Sigmoid colon (tissue), 7 donors: Measurements from ENCODE around the gene PSMC3. TPM values are rescaled to one million over a fixed set of nuclear protein-coding genes. Genes with fewer than 3 reads are reported as not detected.

Experiments
- DNase-seq: peaks from one replicate; pipeline ENCODE4 v3.0.0-alpha.2; 2019
- H3K27ac ChIP-seq, 4 donors: fragments of 200-600 bp; sonication (generic); one replicate each; pipeline ENCODE4 v1.5.1; 2016 to 2019; ENCODE audit warnings: mild to moderate bottlenecking in 1 of 4
- H3K27me3 ChIP-seq, 3 donors: fragments of 200-600 bp; sonication (generic); one replicate each; pipeline ENCODE4 v1.5.1; 2019; ENCODE audit warnings: mild to moderate bottlenecking in 1 of 3
- H3K36me3 ChIP-seq, 4 donors: fragments of 200-600 bp; sonication (generic); one replicate each; pipeline ENCODE4 v1.5.1; 2016 to 2019
- H3K4me1 ChIP-seq, 4 donors: fragments of 200-600 bp; sonication (generic); one replicate each; pipeline ENCODE4 v1.5.1; 2017 to 2019
- H3K4me3 ChIP-seq, 4 donors: fragments of 200-600 bp; sonication (generic); one replicate each; pipeline ENCODE4 v1.5.1; 2017 to 2019; ENCODE audit warnings: mild to moderate bottlenecking in 2 of 4, moderate library complexity in 1 of 4
- H3K9me3 ChIP-seq, 4 donors: fragments of 200-600 bp in 3 of 4; sonication (generic) in 3 of 4; one replicate each; pipeline versions ENCODE4 v1.5.1 to v1.6.1; 2013 to 2019
- EP300 ChIP-seq, 4 donors: sonication (generic); formaldehyde crosslinking; IDR thresholded peaks; one replicate each; pipeline ENCODE4 v1.6.1; 2017; ENCODE audit warnings: antibody characterized with exemption in 4 of 4
- POLR2A ChIP-seq, 2 donors: fragments of 450-650 bp; IDR thresholded peaks; one replicate each; pipeline ENCODE4 v1.6.1; 2016; ENCODE audit warnings: antibody characterized with exemption in 2 of 2, mild to moderate bottlenecking in 2 of 2, moderate library complexity in 2 of 2
- POLR2AphosphoS5 ChIP-seq, 4 donors: sonication (generic); formaldehyde crosslinking; IDR thresholded peaks; one replicate each; pipeline ENCODE4 v1.6.1; 2017; ENCODE audit warnings: antibody characterized with exemption in 4 of 4
- WGBS, 2 donors: extraction: QIAGEN DNeasy Blood & Tissue Kit; methylation state at CpG; one replicate each; pipeline ENCODE4 v1.1.7; 2013; 5-methylcytosine and 5-hydroxymethylcytosine counted together
- intact Hi-C: fragments of 100-400 bp; cut with DNase I; formaldehyde crosslinking; loops from one replicate; pipeline ENCODE4 v1.15.1; 2023
- polyA plus RNA-seq, 3 donors: library from polyadenylated mRNA; stranded (reverse); fragments of 200-250 nt; gene quantifications; one replicate each; pipeline ENCODE4 v1.2.3, GENCODE V29; 2013
- total RNA-seq, 4 donors: library from RNA; depleted of rRNA; stranded (reverse); fragments of >200 nt; gene quantifications; one replicate each; pipeline ENCODE4 v1.1.0, GENCODE V29; 2016
- TF ChIP-seq, protein P1 (sequence below), 4 experiments: fragments of 450-650 bp in 3 of 4; fragments of 200-600 bp in 1 of 4; IDR thresholded peaks; one replicate each; pipeline ENCODE4 v1.5.1; 2016 to 2019; ENCODE audit warnings: antibody characterized with exemption in 4 of 4, mild to moderate bottlenecking in 3 of 4, moderate library complexity in 2 of 4
- donor health status: healthy with polysubstance abuse.
- donor health status: Bipolar disorder and iron deficiency.
- donor health status: healthy.

PSMC3 gene
- total and polyA plus RNA-seq, 7 donors: 104 to 202 (median 151) TPM

DNA sequence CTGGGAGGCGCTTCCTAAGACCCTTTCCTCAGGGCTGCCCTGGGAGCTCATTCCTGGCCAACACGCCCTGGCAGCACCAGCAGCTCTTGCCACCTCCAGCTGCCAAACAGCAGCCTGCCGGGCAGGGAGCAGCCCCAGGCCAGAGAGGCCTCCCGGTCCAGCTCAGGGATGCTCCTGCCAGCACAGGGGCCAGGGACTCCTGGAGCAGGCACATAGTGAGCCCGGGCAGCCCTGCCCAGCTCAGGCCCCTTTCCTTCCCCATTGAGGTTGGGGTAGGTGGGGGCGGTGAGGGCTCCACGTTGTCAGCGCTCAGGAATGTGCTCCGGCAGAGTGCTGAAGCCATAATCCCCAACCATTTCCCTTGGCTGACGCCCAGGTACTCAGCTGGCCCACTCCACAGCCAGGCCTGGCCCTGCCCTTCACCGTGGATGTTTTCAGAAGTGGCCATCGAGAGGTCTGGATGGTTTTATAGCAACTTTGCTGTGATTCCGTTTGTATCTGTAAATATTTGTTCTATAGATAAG, 10.2 kb downstream of the PSMC3 start:
- DNase-seq: peak; percentile 94
- peak; percentile 13 to 60 (median 42) for TF ChIP-seq POLR2AphosphoS5 (IDR thresholded peaks at IDR 0.05)
- TF ChIP-seq POLR2A (IDR thresholded peaks at IDR 0.05): no peak
- no peak for TF ChIP-seq EP300 (IDR thresholded peaks at IDR 0.05)
- TF ChIP-seq, protein P1, sequence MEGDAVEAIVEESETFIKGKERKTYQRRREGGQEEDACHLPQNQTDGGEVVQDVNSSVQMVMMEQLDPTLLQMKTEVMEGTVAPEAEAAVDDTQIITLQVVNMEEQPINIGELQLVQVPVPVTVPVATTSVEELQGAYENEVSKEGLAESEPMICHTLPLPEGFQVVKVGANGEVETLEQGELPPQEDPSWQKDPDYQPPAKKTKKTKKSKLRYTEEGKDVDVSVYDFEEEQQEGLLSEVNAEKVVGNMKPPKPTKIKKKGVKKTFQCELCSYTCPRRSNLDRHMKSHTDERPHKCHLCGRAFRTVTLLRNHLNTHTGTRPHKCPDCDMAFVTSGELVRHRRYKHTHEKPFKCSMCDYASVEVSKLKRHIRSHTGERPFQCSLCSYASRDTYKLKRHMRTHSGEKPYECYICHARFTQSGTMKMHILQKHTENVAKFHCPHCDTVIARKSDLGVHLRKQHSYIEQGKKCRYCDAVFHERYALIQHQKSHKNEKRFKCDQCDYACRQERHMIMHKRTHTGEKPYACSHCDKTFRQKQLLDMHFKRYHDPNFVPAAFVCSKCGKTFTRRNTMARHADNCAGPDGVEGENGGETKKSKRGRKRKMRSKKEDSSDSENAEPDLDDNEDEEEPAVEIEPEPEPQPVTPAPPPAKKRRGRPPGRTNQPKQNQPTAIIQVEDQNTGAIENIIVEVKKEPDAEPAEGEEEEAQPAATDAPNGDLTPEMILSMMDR (IDR thresholded peaks at IDR 0.05): no peak
- peak overlapping the region; percentile 84 to 93 (median 90) for H3K27ac ChIP-seq
- peaks cover 0 to 50% (median 36%) of the 10 kb centered on the region in 4 donors for H3K4me1 ChIP-seq
- WGBS, 2 donors: 13 to 49% methylated on average over 13 of the region's 13 CpGs
- H3K27me3 ChIP-seq: no peaks in the 10 kb centered on the region
- peaks cover 15 to 83% (median 47%) of the 10 kb centered on the region in 4 donors for H3K36me3 ChIP-seq
- no peak overlapping the region for H3K4me3 ChIP-seq
- intact Hi-C loops: no loop called here
- H3K9me3 ChIP-seq: no peaks in the 10 kb centered on the region

DNA sequence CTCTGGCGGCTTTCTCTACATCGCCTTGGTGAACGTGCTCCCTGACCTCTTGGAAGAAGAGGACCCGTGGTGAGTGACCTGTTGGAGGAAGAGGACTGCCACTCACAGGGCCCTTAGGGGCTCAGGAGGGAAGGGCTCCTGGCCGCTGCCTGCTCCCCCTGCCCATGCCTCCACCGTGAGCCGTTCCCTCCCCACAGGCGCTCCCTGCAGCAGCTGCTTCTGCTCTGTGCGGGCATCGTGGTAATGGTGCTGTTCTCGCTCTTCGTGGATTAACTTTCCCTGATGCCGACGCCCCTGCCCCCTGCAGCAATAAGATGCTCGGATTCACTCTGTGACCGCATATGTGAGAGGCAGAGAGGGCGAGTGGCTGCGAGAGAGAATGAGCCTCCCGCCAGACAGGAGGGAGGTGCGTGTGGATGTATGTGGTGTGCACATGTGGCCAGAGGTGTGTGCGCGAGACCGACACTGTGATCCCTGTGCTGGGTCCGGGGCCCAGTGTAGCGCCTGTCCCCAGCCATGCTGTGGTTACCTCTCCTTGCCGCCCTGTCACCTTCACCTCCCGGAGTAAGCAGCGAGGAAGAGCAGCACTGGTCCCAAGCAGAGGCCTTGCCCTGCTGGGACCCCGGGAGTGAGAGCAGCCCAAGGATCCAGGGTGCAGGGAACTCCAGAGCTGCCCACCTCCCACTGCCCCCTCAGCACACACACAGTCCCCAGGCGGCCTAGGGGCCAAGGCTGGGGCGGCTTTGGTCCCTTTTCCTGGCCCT, 11.0 kb downstream of the PSMC3 start:
- Histone ChIP-seq H3K4me1 (peaks cover 0 to 57% (median 40%) of the 10 kb centered on the region in 4 donors), H3K27me3 (no peaks in the 10 kb centered on the region), H3K9me3 (no peaks in the 10 kb centered on the region), H3K27ac (peak overlapping the region; percentile 84 to 93 (median 90)), H3K36me3 (peaks cover 9 to 83% (median 43%) of the 10 kb centered on the region in 4 donors), H3K4me3 (no peak overlapping the region)
- DNase-seq: no peak
- WGBS, 2 donors: 88 to 90% methylated on average over 31 of the region's 31 CpGs
- TF ChIP-seq POLR2A (IDR thresholded peaks at IDR 0.05): no peak
- no peak for TF ChIP-seq EP300 (IDR thresholded peaks at IDR 0.05)
- no peak for TF ChIP-seq POLR2AphosphoS5 (IDR thresholded peaks at IDR 0.05)
- TF ChIP-seq, protein P1 (IDR thresholded peaks at IDR 0.05): no peak
- intact Hi-C loops: no loop called here

DNA sequence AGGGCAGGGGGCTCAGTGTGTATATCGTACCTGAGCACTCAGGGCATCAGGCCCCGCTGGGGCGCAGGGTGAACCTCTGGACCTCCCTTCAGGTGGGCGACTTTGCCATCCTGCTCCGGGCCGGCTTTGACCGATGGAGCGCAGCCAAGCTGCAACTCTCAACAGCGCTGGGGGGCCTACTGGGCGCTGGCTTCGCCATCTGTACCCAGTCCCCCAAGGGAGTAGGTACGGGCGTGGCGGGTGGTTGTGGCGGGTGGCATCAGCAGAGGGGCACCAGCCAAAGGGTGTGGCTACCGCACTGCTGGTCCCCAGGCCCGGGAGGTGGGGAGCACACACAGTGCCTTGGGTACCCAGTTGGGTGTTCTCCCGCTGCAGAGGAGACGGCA, 11.6 kb downstream of the PSMC3 start:
- H3K4me3 ChIP-seq: no peak overlapping the region
- H3K27me3 ChIP-seq: no peaks in the 10 kb centered on the region
- peak; percentile 65 for DNase-seq
- peak overlapping the region; percentile 84 to 93 (median 90) for H3K27ac ChIP-seq
- peaks cover 3 to 79% (median 37%) of the 10 kb centered on the region in 4 donors for H3K36me3 ChIP-seq
- WGBS, 2 donors: 88 to 89% methylated on average over 19 of the region's 19 CpGs
- intact Hi-C loops: no loop called here
- TF ChIP-seq, protein P1 (IDR thresholded peaks at IDR 0.05): no peak
- TF ChIP-seq EP300 (IDR thresholded peaks at IDR 0.05): no peak
- TF ChIP-seq POLR2AphosphoS5 (IDR thresholded peaks at IDR 0.05): no peak
- no peak for TF ChIP-seq POLR2A (IDR thresholded peaks at IDR 0.05)
- peaks cover 0 to 63% (median 46%) of the 10 kb centered on the region in 4 donors for H3K4me1 ChIP-seq
- H3K9me3 ChIP-seq: no peaks in the 10 kb centered on the region

DNA sequence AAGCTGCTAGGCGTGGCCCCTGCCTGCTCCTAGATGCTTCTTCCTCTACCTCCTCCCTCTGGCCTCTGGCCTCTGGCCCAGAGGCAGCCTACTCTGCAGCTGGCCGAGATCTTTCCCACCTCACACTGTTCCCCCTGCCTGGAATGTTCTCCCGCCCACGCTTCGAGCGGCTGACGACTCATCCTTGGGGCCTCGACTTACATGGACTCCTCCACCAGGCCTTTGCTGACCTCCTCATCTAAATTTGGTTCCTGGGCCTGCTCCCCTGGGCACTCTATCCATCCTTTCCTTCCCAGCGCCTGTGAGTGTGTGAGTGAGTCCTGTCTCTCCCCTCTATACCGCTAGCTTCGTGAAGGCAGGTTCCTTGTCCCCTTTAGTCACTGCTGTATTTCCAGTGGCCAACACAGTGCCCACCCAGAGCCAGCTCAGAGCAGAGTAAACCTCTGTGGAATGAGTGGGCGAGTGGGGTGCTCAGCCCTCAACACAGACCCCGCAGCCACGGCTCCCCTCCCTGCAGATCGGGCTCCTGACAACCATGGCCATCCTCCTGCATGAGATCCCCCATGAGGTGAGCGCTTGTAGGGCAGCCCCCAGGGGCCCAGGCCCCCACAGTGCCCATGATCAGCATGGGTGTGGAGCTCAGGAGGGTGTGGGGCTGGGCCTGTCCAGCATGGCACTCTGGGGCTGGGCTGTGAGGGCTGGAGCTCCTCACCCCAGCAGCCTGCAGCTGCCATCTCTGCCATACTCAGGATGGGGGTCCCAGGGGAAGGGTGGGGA, 12.1 kb downstream of the PSMC3 start:
- intact Hi-C loops: no loop called here

More for the DNA sequence above, 12.1 kb downstream of the PSMC3 start:
- H3K4me1 ChIP-seq: peaks cover 0 to 69% (median 52%) of the 10 kb centered on the region in 4 donors
- H3K27me3 ChIP-seq: no peaks in the 10 kb centered on the region
- DNase-seq: peak; percentile 81
- no peak overlapping the region for H3K4me3 ChIP-seq
- TF ChIP-seq POLR2AphosphoS5 (IDR thresholded peaks at IDR 0.05) (no peak), EP300 (IDR thresholded peaks at IDR 0.05) (no peak), POLR2A (IDR thresholded peaks at IDR 0.05) (no peak)
- TF ChIP-seq, protein P1 (IDR thresholded peaks at IDR 0.05): no peak
- WGBS, 2 donors: 86 to 89% methylated on average over 16 of the region's 16 CpGs
- peak overlapping the region; percentile 84 to 93 (median 90) for H3K27ac ChIP-seq
- no peaks in the 10 kb centered on the region for H3K9me3 ChIP-seq
- H3K36me3 ChIP-seq: peaks cover 2 to 74% (median 34%) of the 10 kb centered on the region in 4 donors
